ENCODE measurements around the gene LRFN3. TPM values are rescaled to one million over a fixed set of nuclear protein-coding genes. Genes with fewer than 3 reads are reported as not detected.
"Not testable (repeated sequence)": the region's sequence is repeated elsewhere in the genome, so short reads cannot be mapped to it uniquely, and the experiment has no call there.

Gene LRFN3
- total RNA-seq, 1 donor from 2014 or later = 3.6 TPM

GRCh38 chr19:35939307-35940077 lies 3.3 kb downstream of the LRFN3 start:
- DNase-seq = no peak

- DNase-seq = no peak
Measured at GRCh38 chr19:35940078-35940775, 4.1 kb downstream of the LRFN3 start.

- DNase-seq = no peak
Measured at GRCh38 chr19:35940839-35941238, 4.7 kb downstream of the LRFN3 start.

GRCh38 chr19:35942235-35942634 lies 6.1 kb downstream of the LRFN3 start:
- DNase-seq = no peak

- DNase-seq = no peak
Measured at GRCh38 chr19:35943321-35944301, 7.4 kb downstream of the LRFN3 start.

GRCh38 chr19:35944556-35944955 lies 8.4 kb downstream of the LRFN3 start:
- no peak for DNase-seq

GRCh38 chr19:35945121-35945790 lies 9.1 kb downstream of the LRFN3 start:
- no peak for DNase-seq

GRCh38 chr19:35946203-35946602 lies 10.0 kb downstream of the LRFN3 start:
- DNase-seq = no peak

- no peak for DNase-seq
Measured at GRCh38 chr19:35949131-35949530, 13.0 kb downstream of the LRFN3 start.

GRCh38 chr19:35955881-35956634 lies 19.9 kb downstream of the LRFN3 start:
- DNase-seq = no peak

GRCh38 chr19:35957411-35957810 lies 21.2 kb downstream of the LRFN3 start:
- DNase-seq = not testable (repeated sequence)

- no peak for DNase-seq
Measured at GRCh38 chr19:35958660-35959039, 22.5 kb downstream of the LRFN3 start.

GRCh38 chr19:35959040-35959967 lies 23.1 kb downstream of the LRFN3 start:
- DNase-seq = peak; percentile 23

- no peak for DNase-seq
Measured at GRCh38 chr19:35959968-35960320, 23.8 kb downstream of the LRFN3 start.

GRCh38 chr19:35960432-35960972 lies 24.3 kb downstream of the LRFN3 start:
- no peak for DNase-seq

- peak; percentile 76 for DNase-seq
Measured at GRCh38 chr19:35963514-35963913, 27.3 kb downstream of the LRFN3 start.

- no peak for DNase-seq
Measured at GRCh38 chr19:35966771-35967170, 30.6 kb downstream of the LRFN3 start.

GRCh38 chr19:35973487-35973886 lies 37.3 kb downstream of the LRFN3 start:
- DNase-seq = no peak

- DNase-seq = peak; percentile 45
Measured at GRCh38 chr19:35975608-35976214, 39.5 kb downstream of the LRFN3 start.
